Sigmoid colon (tissue), 4 donors: ENCODE results near the gene CEP152.

Experiments
- CTCF ChIP-seq, 4 experiments: fragments of 450-650 bp in 3 of 4; fragments of 200-600 bp in 1 of 4; IDR thresholded peaks; one replicate each; pipeline ENCODE4 v1.5.1; 2016 to 2019; ENCODE audit warnings: antibody characterized with exemption in 4 of 4, mild to moderate bottlenecking in 3 of 4, moderate library complexity in 2 of 4
- EP300 ChIP-seq, 4 donors: sonication (generic); formaldehyde crosslinking; IDR thresholded peaks; one replicate each; pipeline ENCODE4 v1.6.1; 2017; ENCODE audit warnings: antibody characterized with exemption in 4 of 4
- POLR2A ChIP-seq, 2 donors: fragments of 450-650 bp; IDR thresholded peaks; one replicate each; pipeline ENCODE4 v1.6.1; 2016; ENCODE audit warnings: antibody characterized with exemption in 2 of 2, mild to moderate bottlenecking in 2 of 2, moderate library complexity in 2 of 2
- POLR2AphosphoS5 ChIP-seq, 4 donors: sonication (generic); formaldehyde crosslinking; IDR thresholded peaks; one replicate each; pipeline ENCODE4 v1.6.1; 2017; ENCODE audit warnings: antibody characterized with exemption in 4 of 4

- TF ChIP-seq POLR2A (IDR thresholded peaks at IDR 0.05), result no peak
- TF ChIP-seq POLR2AphosphoS5 (IDR thresholded peaks at IDR 0.05), result no peak
- no peak for TF ChIP-seq CTCF (IDR thresholded peaks at IDR 0.05)
- TF ChIP-seq EP300 (IDR thresholded peaks at IDR 0.05), result no peak
Measured at GRCh38 chr15:48796521-48796920, 14.3 kb downstream of the CEP152 start.
